Measurements from ENCODE around the gene ARPC1B. TPM values are rescaled to one million over a fixed set of nuclear protein-coding genes. Genes with fewer than 3 reads are reported as not detected.
A peak's percentile ranks its signal among the peaks of the same experiment; 100 is the strongest.

Gene ARPC1B
- total and polyA plus RNA-seq, 9 of the 15 experiments (the other 6 are each of a cell fraction or from before 2014, with no cell fraction given), result 6.7 to 357 (median 211) TPM

DNA sequence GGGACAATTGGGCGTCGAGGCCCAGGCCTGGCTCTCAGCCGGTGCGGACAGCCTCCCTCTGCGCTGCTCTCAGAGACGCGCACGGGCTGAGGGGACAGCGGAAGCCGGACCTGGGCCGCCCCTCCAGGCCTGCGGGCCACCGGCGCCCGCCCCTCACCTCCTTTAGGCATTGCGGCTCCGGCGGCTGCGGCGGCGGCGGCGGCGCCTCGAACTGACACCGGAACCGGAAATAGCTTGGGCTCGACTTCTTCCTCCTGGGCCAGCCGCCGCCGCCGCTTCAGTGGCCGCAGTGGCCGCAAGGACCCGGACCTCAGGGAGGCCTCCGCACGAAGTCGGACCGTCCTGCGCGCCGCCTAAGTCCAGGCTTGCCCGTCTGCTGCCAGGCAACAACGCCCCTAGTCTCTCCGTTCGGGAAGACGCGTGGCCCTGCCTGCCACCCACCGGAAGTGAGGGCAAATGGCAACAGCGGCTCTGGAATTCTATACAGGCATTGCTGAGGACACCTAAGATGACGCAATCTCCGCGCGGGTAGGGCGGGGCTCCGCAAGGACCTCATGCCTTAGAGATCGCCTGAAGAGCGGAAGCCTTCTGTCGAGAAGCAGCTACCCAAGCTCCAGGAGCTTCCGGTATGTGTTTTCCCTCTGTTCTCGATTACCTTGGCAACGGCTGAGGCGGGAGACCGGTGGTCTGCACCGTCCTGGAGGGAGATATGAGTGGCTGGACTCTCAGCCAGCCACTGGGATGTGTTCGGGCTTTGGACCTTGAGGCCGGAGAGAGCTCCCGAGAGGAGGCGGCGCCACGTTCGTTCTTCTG is 34.1 kb downstream of the ARPC1B start, which contains the start of the genes BUD31 and PDAP1 (continued):
- TF ChIP-seq DDX20 (tag; IDR thresholded peaks at IDR 0.05; ENCODE audit: low read depth), result no peak
- TF ChIP-seq ZNF75A (CRISPR knock-in tag; IDR thresholded peaks at IDR 0.05), result no peak
- no peak for TF ChIP-seq ZNF232 (CRISPR knock-in tag; IDR thresholded peaks at IDR 0.05)
- TF ChIP-seq, protein P1, sequence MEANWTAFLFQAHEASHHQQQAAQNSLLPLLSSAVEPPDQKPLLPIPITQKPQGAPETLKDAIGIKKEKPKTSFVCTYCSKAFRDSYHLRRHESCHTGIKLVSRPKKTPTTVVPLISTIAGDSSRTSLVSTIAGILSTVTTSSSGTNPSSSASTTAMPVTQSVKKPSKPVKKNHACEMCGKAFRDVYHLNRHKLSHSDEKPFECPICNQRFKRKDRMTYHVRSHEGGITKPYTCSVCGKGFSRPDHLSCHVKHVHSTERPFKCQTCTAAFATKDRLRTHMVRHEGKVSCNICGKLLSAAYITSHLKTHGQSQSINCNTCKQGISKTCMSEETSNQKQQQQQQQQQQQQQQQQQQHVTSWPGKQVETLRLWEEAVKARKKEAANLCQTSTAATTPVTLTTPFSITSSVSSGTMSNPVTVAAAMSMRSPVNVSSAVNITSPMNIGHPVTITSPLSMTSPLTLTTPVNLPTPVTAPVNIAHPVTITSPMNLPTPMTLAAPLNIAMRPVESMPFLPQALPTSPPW (CRISPR knock-in tag; IDR thresholded peaks at IDR 0.05), result peak; percentile 79
- TF ChIP-seq, protein P2, sequence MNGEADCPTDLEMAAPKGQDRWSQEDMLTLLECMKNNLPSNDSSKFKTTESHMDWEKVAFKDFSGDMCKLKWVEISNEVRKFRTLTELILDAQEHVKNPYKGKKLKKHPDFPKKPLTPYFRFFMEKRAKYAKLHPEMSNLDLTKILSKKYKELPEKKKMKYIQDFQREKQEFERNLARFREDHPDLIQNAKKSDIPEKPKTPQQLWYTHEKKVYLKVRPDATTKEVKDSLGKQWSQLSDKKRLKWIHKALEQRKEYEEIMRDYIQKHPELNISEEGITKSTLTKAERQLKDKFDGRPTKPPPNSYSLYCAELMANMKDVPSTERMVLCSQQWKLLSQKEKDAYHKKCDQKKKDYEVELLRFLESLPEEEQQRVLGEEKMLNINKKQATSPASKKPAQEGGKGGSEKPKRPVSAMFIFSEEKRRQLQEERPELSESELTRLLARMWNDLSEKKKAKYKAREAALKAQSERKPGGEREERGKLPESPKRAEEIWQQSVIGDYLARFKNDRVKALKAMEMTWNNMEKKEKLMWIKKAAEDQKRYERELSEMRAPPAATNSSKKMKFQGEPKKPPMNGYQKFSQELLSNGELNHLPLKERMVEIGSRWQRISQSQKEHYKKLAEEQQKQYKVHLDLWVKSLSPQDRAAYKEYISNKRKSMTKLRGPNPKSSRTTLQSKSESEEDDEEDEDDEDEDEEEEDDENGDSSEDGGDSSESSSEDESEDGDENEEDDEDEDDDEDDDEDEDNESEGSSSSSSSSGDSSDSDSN (IDR thresholded peaks at IDR 0.05; ENCODE audit: borderline replicate concordance in 1 of 2, low read depth in 2 of 2, low read length in 2 of 2), result peak in 1 of 2 experiments; percentile 66; a peak in 1 of 4 replicates
- TF ChIP-seq ZNF12 (CRISPR knock-in tag; IDR thresholded peaks at IDR 0.05), result no peak; the same call in 1 of the 2 replicates
- no peak for TF ChIP-seq EZH2 (IDR thresholded peaks at IDR 0.05; ENCODE audit: borderline replicate concordance, low read depth, low read length)
- TF ChIP-seq KLF6 (CRISPR knock-in tag; IDR thresholded peaks at IDR 0.05; ENCODE audit: borderline replicate concordance), result peak; percentile 92
- no peak for TF ChIP-seq PTTG1 (tag; IDR thresholded peaks at IDR 0.05; ENCODE audit: low read depth)
- no peak for TF ChIP-seq PHF21A (IDR thresholded peaks at IDR 0.05; ENCODE audit: borderline replicate concordance, low read depth)
- 0 out of 2 replicates have a peak, but pooled peaks have one; percentile 22 for TF ChIP-seq ZNF79 (CRISPR knock-in tag; IDR thresholded peaks at IDR 0.05; ENCODE audit: low read depth)
- TF ChIP-seq SP2 (IDR thresholded peaks at IDR 0.05; ENCODE audit: extremely low read depth, low read depth, low read length, poor library complexity, severe bottlenecking), result no peak
- no peak for TF ChIP-seq FOXA3 (CRISPR knock-in tag; conservative IDR thresholded peaks at IDR 0.05 in 1 of 2, IDR thresholded peaks at IDR 0.05 in 1 of 2)
- TF ChIP-seq C11orf30 (IDR thresholded peaks at IDR 0.05; ENCODE audit: low read depth), result peak; percentile 90
- TF ChIP-seq FUS (optimal IDR thresholded peaks at IDR 0.05; ENCODE audit: low read depth, low read length), result peak; percentile 74
- TF ChIP-seq CSDE1 (IDR thresholded peaks at IDR 0.05), result 0 out of 4 replicates have a peak, but pooled peaks of 1 of the 2 experiments have one; percentile 45
- TF ChIP-seq JUN (IDR thresholded peaks at IDR 0.05; ENCODE audit: borderline replicate concordance, low read depth, low read length), result peak; percentile 98
- TF ChIP-seq JUN (CRISPR knock-in tag; IDR thresholded peaks at IDR 0.05; ENCODE audit: borderline replicate concordance), result peak; percentile 88; the same call in 1 of the 2 replicates
- no peak for TF ChIP-seq SAFB2 (IDR thresholded peaks at IDR 0.05; ENCODE audit: borderline replicate concordance, low read depth, low read length, severe bottlenecking)
- peak; percentile 70; the same call in 1 of the 2 replicates for TF ChIP-seq NR1H2 (CRISPR knock-in tag; IDR thresholded peaks at IDR 0.05)
- TF ChIP-seq ESRRB (CRISPR knock-in tag; IDR thresholded peaks at IDR 0.05; ENCODE audit: borderline replicate concordance), result no peak
- no peak for TF ChIP-seq PHB (CRISPR knock-in tag; IDR thresholded peaks at IDR 0.05)
- TF ChIP-seq ZNF431 (CRISPR knock-in tag; IDR thresholded peaks at IDR 0.05), result no peak

Measured in K562 (cell line).